Vagina (tissue), 2 donors: Measurements from ENCODE around the gene FBXO21. TPM values are rescaled to one million over a fixed set of nuclear protein-coding genes. Genes with fewer than 3 reads are reported as not detected.

Experiments
- DNase-seq, 2 donors: peaks; one replicate each; pipeline ENCODE4 v3.0.0-alpha.2; 2017; ENCODE audit errors: extremely low spot score in 2 of 2
- H3K27ac ChIP-seq: fragments of 200-600 bp; sonication (generic); one replicate; pipeline ENCODE4 v1.5.1; 2019
- H3K27me3 ChIP-seq: fragments of 200-600 bp; sonication (generic); one replicate; pipeline ENCODE4 v1.5.1; 2019
- H3K36me3 ChIP-seq, 2 donors: fragments of 200-600 bp; sonication (generic); one replicate each; pipeline ENCODE4 v1.5.1; 2017 to 2019
- H3K4me1 ChIP-seq: fragments of 200-600 bp; sonication (generic); one replicate; pipeline ENCODE4 v1.5.1; 2019
- H3K4me3 ChIP-seq, 2 donors: fragments of 200-600 bp; sonication (generic); 1 replicate in 1 of 2; 2 replicates in 1 of 2; pipeline ENCODE4 v1.5.1; 2016 to 2019
- H3K9me3 ChIP-seq: fragments of 200-600 bp; sonication (generic); one replicate; pipeline ENCODE4 v1.5.1; 2019
- CTCF ChIP-seq, 3 experiments: fragments of 450-650 bp in 2 of 3; fragments of 200-600 bp in 1 of 3; sonication (generic) in 1 of 3; IDR thresholded peaks; one replicate each; pipeline ENCODE4 v1.5.1; 2017 to 2019; ENCODE audit warnings: antibody characterized with exemption in 3 of 3, mild to moderate bottlenecking in 2 of 3, moderate library complexity in 2 of 3
- POLR2A ChIP-seq, 2 donors: fragments of 450-650 bp; IDR thresholded peaks; one replicate each; pipeline ENCODE4 v1.6.1; 2017; ENCODE audit warnings: antibody characterized with exemption in 2 of 2, mild to moderate bottlenecking in 2 of 2, moderate library complexity in 2 of 2
- POLR2AphosphoS5 ChIP-seq, 2 donors: sonication (generic); formaldehyde crosslinking; IDR thresholded peaks; one replicate each; pipeline ENCODE4 v1.9.0; 2017; ENCODE audit warnings: antibody characterized with exemption in 2 of 2, mild to moderate bottlenecking in 2 of 2, low read depth in 1 of 2; ENCODE audit not compliant: insufficient read depth in 1 of 2
- intact Hi-C: fragments of 100-400 bp; cut with DNase I; formaldehyde crosslinking; loops from one replicate; pipeline ENCODE4 v1.15.1; 2023
- total RNA-seq: library from RNA; depleted of rRNA; stranded (reverse); fragments of >200 nt; gene quantifications from one replicate; pipeline ENCODE4 v1.2.3, GENCODE V29; 2016

The FBXO21 gene
- total RNA-seq, 1 donor from 2014 or later: 62.4 TPM

- intact Hi-C loops: no loop called here
- DNase-seq: no peak
- no peak overlapping the region for H3K27ac ChIP-seq
Measured at GRCh38 chr12:117118838-117119591, 71.3 kb downstream of the FBXO21 start.

GRCh38 chr12:117114784-117115183, 75.5 kb downstream of the FBXO21 start:
- Histone ChIP-seq H3K4me3 (no peak overlapping the region), H3K27me3 (no peaks in the 10 kb centered on the region), H3K27ac (no peak overlapping the region), H3K4me1 (no peaks in the 10 kb centered on the region), H3K36me3 (no peaks in the 10 kb centered on the region), H3K9me3 (no peaks in the 10 kb centered on the region)
- no peak for DNase-seq
- no peak for TF ChIP-seq POLR2A (IDR thresholded peaks at IDR 0.05)
- no peak for TF ChIP-seq CTCF (IDR thresholded peaks at IDR 0.05)
- no peak for TF ChIP-seq POLR2AphosphoS5 (IDR thresholded peaks at IDR 0.05; ENCODE audit: insufficient read depth in 1 of 2, low read depth in 1 of 2)
- intact Hi-C loops: no loop called here

More at GRCh38 chr12:117118838-117119591, 71.3 kb downstream of the FBXO21 start:
- Histone ChIP-seq H3K9me3 (no peaks in the 10 kb centered on the region), H3K4me1 (no peaks in the 10 kb centered on the region), H3K36me3 (no peaks in the 10 kb centered on the region), H3K4me3 (no peak overlapping the region), H3K27me3 (no peaks in the 10 kb centered on the region)
- no peak for TF ChIP-seq CTCF (IDR thresholded peaks at IDR 0.05)
- no peak for TF ChIP-seq POLR2A (IDR thresholded peaks at IDR 0.05)
- no peak for TF ChIP-seq POLR2AphosphoS5 (IDR thresholded peaks at IDR 0.05; ENCODE audit: insufficient read depth in 1 of 2, low read depth in 1 of 2)

- Histone ChIP-seq H3K27me3 (no peaks in the 10 kb centered on the region), H3K27ac (no peak overlapping the region), H3K9me3 (no peaks in the 10 kb centered on the region), H3K36me3 (no peaks in the 10 kb centered on the region), H3K4me3 (no peak overlapping the region), H3K4me1 (no peaks in the 10 kb centered on the region)
- TF ChIP-seq CTCF (IDR thresholded peaks at IDR 0.05): no peak
- TF ChIP-seq POLR2AphosphoS5 (IDR thresholded peaks at IDR 0.05; ENCODE audit: insufficient read depth in 1 of 2, low read depth in 1 of 2): no peak
- no peak for TF ChIP-seq POLR2A (IDR thresholded peaks at IDR 0.05)
- intact Hi-C loops: no loop called here
- DNase-seq: no peak
Measured at GRCh38 chr12:117113231-117113630, 77.0 kb downstream of the FBXO21 start.

- no peaks in the 10 kb centered on the region for H3K9me3 ChIP-seq
- no peak for DNase-seq
- H3K4me3 ChIP-seq: no peak overlapping the region
Measured at GRCh38 chr12:117111821-117112595, 78.3 kb downstream of the FBXO21 start.

More at GRCh38 chr12:117111821-117112595, 78.3 kb downstream of the FBXO21 start:
- Histone ChIP-seq H3K4me1 (no peaks in the 10 kb centered on the region), H3K36me3 (no peaks in the 10 kb centered on the region), H3K27me3 (no peaks in the 10 kb centered on the region), H3K27ac (no peak overlapping the region)
- intact Hi-C loops: no loop called here
- TF ChIP-seq POLR2A (IDR thresholded peaks at IDR 0.05) (no peak), CTCF (IDR thresholded peaks at IDR 0.05) (no peak), POLR2AphosphoS5 (IDR thresholded peaks at IDR 0.05; ENCODE audit: insufficient read depth in 1 of 2, low read depth in 1 of 2) (no peak)
